Measurements from ENCODE around the gene CBFA2T3.

The CBFA2T3 gene

GRCh38 chr16:88875703-88876234 is 101.2 kb downstream of the CBFA2T3 start:
- no peak for DNase-seq (ENCODE audit: low read depth)

GRCh38 chr16:88874938-88875599 is 101.9 kb downstream of the CBFA2T3 start:
- no peak for DNase-seq (ENCODE audit: low read depth)

- no peak for DNase-seq (ENCODE audit: low read depth)
Measured at GRCh38 chr16:88872650-88873331, 104.2 kb downstream of the CBFA2T3 start.

- no peak for DNase-seq (ENCODE audit: low read depth)
Measured at GRCh38 chr16:88871730-88872416, 105.1 kb downstream of the CBFA2T3 start.

GRCh38 chr16:88871349-88871702 is 105.7 kb downstream of the CBFA2T3 start:
- no peak for DNase-seq (ENCODE audit: low read depth)

DNA sequence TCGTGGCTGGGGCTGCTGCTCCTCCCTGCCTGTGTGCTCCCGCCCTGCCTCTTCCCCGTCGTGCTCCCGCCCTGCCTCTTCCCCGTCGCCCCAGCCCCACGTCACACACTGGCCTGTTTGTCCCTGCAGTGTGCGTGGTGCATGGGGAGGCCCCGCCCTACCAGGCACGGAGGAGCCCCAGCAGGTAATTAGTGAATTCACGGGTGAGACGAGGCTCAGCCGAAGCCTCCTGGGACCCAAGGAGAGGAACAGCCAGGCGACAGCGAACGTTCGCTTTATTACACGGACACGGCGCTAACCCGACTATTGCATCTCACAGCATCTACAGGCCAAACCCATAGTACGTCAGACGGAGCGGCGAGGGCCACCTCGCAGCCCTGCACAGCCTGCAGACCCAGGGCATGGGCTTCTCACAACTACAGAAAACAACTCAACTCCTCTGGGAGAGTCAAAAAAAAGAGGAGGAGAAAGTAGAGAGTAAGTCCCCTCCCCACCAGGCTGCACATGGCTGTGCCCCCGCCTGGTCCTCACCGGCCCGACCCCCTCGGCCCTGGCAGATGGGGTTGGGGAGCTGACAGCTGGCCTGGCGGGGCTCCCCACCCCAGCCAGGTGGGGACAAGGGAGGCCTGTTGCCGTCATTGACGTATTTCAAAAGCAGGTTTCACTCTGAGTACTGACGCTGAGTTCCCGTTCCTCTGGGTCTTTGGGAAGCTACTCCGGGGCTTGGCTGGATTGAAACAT is 106.2 kb downstream of the CBFA2T3 start:
- DNase-seq (ENCODE audit: low read depth), result no peak

DNA sequence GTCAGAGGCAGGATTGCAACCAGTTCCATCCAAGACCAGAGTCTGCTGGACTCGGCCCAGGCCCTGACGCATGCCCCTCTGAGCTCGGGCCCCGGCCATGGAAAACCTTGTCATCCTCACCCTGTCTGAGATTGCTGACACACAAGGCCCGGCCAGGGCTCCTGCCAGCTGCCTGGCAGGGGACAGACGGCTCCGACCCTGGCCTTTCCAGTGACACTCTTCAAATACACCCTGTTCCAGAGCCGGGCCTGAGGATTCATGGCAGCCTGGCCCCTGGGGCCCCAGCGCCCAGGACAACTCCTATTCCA is 107.4 kb downstream of the CBFA2T3 start:
- DNase-seq (ENCODE audit: low read depth), result no peak

GRCh38 chr16:88868974-88869672 is 107.9 kb downstream of the CBFA2T3 start:
- no peak for DNase-seq (ENCODE audit: low read depth)

- no peak for DNase-seq (ENCODE audit: low read depth)
Measured at GRCh38 chr16:88867581-88868246, 109.3 kb downstream of the CBFA2T3 start.

- no peak for DNase-seq (ENCODE audit: low read depth)
Measured at GRCh38 chr16:88866151-88866920, 110.7 kb downstream of the CBFA2T3 start, which contains the start of gene PABPN1L. TSS of gene PABPN1L (minus strand) at chr16:88866660. CDS start at chr16:88866606, 54 bp downstream.

- DNase-seq (ENCODE audit: low read depth), result no peak
Measured at GRCh38 chr16:88865742-88866141, 111.3 kb downstream of the CBFA2T3 start.

GRCh38 chr16:88865310-88865709 is 111.7 kb downstream of the CBFA2T3 start:
- DNase-seq (ENCODE audit: low read depth), result no peak

DNA sequence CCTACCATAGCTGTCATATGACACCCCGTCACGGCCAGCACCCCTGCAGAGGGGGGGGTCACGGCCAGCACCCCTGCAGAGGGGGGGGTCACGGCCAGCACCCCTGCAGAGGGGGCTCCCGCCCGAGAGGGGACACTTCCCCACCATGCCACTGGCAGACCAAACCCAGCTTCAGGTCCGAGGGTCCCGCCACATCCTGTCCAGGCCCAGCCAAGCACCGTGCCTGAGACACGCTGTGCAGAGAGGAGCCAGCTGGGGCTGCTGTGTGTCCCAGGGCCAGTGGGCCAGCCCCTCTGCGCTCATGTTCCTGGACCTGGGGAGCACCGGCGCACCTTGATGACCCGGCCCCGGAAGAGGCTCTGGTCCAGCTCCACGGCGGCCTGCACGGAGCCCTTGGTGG is 112.5 kb downstream of the CBFA2T3 start:
- no peak for DNase-seq (ENCODE audit: low read depth)

DNA sequence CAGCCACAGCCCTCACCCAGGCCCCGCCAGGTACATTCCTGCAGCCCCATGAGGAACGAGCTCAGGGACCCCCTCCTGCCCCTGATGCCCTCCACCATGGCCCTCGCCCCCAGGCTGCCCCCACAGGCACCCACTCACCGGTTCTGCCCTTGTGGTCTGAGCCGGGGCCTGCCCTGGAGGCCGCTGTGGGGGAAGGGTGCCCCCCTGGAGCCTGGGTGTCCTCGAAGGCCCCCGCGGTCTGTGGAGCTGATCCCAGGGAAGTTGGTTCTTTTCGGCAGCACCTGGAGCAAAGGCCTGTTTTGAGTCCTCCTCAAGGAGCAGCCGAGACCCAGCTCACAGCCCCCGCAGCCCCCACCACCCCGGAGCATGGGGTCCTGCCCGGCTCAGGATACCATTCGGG is 112.9 kb downstream of the CBFA2T3 start:
- DNase-seq (ENCODE audit: low read depth), result no peak

DNA sequence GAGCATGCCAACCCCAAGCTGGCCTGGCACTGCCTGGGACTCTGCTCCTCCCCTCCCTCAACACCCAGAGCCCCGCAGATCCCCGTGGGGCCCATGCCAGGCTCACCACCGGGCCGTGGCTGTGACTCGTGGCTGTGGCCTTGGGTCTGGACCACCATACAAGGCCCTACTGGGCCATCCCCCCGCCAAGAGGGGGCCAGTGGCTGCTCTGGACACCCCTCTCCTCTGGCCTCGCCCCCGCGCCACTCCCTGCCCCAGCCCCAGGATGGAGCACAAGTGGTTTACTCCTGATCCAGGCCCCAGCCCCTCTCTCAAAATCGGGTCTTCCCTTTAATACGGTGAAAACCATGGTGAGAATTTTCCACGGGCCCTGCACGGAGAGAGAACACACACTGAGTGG is 113.6 kb downstream of the CBFA2T3 start:
- no peak for DNase-seq (ENCODE audit: low read depth)

GRCh38 chr16:88862968-88863367 is 114.0 kb downstream of the CBFA2T3 start:
- DNase-seq (ENCODE audit: low read depth), result no peak

DNA sequence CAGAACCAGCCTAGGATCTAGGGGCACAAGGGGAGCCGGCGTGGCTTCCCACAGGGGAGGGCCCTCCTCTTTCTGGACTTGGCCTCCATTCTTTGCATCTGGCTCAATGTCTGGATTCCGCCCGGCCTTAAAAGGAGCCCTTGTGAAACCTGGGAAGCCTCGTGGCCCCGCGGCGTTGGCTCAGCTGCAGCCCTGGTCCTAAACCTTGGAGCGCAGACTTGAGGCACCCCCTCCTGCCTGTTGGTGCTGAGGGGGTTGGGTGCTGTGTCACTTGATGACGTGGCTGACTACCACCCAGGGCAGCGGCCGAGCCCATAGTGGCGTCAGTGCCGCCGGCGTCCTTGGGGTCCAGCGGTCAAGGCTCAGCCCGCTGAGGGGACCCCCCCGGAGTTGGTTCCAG is 115.6 kb downstream of the CBFA2T3 start:
- DNase-seq (ENCODE audit: low read depth), result no peak

- no peak for DNase-seq (ENCODE audit: low read depth)
Measured at GRCh38 chr16:88859381-88860091, 117.5 kb downstream of the CBFA2T3 start.

GRCh38 chr16:88857728-88858339 is 119.2 kb downstream of the CBFA2T3 start:
- DNase-seq (ENCODE audit: low read depth), result peak; percentile 84

Data from iris pigment epithelial cell (primary cell).